Liver (tissue), 3 donors: Measurements from ENCODE around the gene IKZF1.

ENCODE experiments used
- SP1 ChIP-seq: IDR thresholded peaks from 2 replicates; pipeline ENCODE4 v1.6.1; 2018; ENCODE audit warnings: antibody characterized with exemption, mild to moderate bottlenecking
- TF ChIP-seq, protein P1 (sequence below): fragments of 150-350 bp; IDR thresholded peaks from 2 replicates; pipeline ENCODE4 v1.5.1; 2017; ENCODE audit warnings: improper control_type of control experiment, low read depth, low read length; ENCODE audit not compliant: missing input control
- donor health status: healthy.
- donor health status: healthy.

DNA sequence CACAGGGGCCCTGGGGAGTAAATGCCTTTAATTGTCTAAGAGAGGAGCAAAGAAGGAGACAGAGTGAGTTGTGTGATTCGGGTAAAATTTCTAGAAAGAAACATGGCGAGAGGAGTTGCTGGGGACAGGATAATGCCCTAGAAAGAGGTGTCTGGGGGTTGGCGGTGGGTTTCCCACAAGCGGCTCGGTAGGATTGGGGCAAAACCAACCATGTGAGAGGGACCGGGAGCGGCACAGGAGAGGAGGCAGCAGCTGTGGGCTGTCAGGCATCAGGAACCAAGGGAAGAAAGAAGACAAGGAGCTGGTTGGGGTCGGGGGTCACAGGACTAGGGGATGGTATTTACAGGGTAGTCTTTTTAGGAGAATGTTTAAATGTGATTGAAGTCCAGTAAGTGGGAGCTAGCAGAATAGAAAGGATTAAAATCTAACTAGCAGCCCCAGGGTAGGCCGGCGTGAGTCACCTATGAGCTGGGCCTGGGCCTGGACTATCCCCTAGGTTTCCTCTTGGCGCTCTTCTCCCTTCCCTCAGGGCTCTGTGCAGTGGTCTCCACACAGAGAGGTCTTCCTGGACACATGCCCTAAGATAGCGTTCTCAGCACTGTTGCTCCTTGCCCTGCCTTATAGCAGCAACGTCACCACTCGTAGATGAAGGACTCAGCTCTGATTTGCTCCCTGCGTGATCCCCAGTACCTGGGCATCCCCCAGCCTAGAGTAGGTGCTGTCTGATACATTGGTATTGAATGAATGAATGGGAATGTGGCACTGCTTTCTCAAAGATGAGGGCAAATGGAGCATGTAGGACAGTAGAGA lies 32.6 kb downstream of the IKZF1 start:
- TF ChIP-seq, protein P1, sequence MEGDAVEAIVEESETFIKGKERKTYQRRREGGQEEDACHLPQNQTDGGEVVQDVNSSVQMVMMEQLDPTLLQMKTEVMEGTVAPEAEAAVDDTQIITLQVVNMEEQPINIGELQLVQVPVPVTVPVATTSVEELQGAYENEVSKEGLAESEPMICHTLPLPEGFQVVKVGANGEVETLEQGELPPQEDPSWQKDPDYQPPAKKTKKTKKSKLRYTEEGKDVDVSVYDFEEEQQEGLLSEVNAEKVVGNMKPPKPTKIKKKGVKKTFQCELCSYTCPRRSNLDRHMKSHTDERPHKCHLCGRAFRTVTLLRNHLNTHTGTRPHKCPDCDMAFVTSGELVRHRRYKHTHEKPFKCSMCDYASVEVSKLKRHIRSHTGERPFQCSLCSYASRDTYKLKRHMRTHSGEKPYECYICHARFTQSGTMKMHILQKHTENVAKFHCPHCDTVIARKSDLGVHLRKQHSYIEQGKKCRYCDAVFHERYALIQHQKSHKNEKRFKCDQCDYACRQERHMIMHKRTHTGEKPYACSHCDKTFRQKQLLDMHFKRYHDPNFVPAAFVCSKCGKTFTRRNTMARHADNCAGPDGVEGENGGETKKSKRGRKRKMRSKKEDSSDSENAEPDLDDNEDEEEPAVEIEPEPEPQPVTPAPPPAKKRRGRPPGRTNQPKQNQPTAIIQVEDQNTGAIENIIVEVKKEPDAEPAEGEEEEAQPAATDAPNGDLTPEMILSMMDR = no peak
- no peak for TF ChIP-seq SP1
